CD4-positive, alpha-beta T cell treated with Interleukin-21 for 1 hour (primary cell): ENCODE results near the gene CHST11.

ENCODE experiments used
- DNase-seq: peaks from one replicate; pipeline ENCODE4 v3.0.0-alpha.2; 2020

The CHST11 gene

DNA sequence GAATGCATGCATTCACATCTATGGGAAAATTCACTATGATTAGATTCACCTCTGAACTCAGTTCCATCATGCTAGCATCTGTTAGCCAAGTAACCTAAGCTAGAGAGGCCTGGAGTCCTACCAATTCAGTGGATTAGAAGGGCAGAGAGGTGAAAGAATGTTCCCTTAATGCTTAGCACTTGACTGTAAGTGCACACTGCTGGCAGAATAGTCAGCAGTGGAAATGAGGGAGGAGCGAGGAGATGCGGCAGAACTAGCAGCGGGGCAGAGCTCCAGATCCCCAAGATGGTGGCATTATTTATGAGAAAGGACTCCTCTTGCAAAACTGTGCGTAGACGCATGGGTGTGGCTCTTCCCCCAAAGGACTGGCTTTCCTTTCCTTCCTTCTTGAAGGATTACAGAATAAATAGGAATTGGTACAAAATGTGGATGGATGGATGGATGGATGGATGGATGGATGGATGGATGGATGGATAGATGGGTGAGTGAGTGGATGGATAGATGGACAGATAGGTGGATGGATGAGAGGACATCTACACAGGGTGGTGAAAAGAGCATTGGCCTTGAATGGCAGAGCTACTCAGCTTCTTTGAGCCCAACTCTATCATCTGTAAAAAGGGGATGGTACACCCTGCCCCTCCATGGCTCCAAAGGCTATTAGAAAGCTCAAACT is 227.2 kb downstream of the CHST11 start:
- no peak for DNase-seq

DNA sequence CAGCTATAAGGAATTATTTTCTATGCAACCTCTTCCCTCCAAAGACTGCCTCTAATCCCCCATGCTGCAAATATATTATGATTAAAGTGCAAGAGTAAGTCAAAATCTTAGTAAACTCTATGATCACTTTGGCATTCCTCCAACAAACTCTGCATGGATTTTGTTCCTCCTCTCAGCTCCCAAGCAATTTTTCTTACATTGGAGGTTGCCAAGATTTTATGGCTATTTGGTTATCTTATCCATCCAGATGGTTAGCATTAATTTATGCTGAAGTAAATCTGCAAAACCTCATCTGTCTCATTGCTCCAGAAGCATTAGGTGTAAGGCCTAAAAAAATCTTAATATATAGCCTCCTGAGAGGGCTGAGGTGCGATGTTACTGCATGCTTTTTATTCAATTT is 228.1 kb downstream of the CHST11 start:
- no peak for DNase-seq

DNA sequence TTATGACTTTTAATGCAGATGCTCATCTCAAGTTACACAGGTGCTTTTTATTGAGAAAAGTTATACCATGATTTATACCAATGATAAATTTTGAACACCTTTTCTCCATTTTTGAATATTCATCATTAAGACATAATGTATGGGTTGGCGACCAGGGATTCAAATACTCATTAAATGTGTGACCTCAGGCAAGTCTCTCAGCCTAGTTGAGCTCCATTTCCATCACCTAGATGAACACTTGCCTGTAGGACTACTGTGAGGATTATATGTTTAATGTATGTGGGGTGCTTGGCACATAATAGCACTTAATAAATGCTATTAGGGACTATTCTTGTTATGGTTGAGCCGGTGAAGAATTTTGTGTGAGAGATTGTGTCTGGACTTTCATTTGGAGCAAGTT is 228.6 kb downstream of the CHST11 start:
- no peak for DNase-seq

GRCh38 chr12:104686196-104686595 is 229.4 kb downstream of the CHST11 start:
- no peak for DNase-seq

DNA sequence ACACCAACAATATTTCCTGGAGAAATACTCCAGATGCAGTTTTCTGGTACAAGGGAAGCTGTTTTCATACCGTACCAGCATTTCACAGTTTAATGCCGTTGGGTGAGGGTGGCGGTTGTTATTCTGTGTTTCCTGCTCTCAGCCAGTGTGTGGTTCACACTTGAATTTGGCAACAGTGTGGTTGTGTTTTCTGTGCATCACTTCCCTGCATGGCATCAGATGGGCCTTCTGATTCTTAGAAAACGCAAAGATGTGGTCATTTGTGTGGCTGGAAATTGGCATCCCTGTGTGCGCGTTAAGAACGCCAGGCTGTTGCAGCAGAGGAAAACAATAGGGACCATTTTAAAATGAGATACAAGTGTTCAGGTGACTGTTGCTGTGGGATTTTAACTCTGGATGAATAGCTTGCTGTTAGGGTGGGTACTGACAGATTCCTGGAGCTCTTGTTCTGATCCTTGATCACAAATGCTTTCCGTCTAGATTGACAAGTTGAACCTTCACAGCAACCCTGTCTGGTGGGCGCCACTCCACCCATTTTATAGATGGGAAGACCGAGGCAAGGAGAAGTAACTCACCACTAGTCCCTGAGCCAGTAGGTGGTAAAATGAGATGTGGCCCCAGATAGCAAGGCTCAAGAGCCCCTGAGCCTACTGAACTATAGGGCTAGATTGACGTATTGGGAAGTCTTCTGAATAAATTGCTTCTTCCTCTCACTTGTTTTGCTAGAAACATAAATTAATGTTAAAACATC is 231.2 kb downstream of the CHST11 start:
- DNase-seq, result peak; percentile 74

DNA sequence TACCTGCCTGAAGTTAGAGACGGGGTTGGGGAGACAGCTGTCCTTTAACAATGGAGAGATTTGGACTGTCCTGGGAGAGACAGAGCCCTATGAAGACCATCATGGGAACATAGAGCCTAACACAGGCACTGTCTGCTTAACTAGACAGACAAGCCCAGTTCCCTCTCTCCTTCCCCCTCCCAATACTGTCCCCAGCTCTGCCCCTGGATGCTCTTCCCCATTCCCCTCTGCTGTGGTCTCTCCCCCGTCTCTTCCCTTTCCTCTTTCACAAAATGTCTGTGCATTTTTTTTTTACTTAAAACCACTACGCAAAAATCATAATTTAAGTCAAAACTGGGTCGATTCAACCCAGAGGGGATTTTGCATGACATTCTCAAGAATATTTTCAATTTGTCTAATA is 232.9 kb downstream of the CHST11 start:
- no peak for DNase-seq

DNA sequence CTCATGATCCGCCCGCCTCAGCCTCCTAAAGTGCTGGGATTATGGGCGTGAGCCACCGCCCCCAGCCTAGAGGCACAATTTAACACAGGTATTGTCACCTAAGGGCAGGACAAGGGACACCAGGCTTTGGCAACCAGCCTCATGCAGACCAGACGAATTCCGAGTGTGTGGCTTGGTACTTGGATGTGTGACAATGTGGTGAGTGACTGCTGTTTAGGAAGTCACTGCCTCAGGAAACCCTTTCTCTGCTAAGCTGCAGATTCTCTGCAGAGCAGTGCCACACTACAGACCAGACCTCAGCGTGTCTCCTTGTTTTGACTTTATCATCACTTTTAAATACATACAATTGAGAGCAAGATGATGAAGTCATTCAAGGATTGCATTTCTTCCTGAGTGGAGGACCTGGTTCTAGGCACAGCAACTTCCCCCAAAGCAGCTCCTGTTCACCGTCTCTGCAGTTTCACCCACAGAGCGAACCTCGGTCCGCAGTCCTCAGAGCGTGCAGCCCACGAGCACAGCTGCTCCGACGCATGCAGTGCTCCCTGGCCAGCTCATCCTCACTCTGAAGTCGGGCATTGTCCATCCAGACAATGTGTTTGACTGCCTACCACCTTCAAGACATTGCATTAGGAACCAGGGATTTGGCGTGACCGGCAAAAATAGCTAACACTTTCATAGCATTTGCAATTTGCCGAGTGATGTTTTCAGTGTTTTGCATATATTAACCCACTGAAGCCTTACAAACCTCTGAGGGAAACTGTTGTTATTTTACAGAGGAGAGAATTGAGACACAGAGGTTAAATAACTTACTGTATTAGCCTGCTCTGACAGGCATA is 235.2 kb downstream of the CHST11 start:
- no peak for DNase-seq

DNA sequence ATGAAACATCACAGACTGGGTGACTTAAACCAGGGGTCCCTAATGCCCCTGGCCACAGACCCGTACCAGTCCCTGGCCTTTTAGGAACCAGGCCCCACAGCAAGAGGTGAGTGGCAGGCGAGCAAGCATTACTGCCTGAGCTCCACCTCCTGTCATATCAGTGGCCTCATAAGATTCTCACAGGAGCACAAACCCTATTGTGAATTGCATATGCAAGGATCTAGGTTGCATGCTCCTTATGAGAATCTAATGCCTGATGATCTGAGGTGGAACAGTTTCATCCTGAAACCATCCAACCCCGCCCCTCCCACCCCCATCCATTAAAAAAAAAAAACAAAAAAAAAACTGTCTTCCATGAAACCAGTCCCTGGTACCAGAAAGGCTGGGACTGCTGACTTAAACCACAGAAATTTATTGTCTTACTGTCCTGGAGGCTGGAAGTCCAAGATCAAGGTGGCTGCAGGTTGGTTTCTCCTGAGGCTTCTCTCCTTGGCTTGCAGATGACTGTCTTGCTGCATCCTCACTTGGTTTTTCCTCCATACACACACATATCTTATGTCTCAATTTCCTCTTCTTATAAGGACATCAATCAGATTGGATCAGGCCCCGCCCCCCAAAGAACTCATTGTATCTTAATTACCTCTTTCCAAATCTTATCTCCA is 235.9 kb downstream of the CHST11 start:
- no peak for DNase-seq

- no peak for DNase-seq
Measured at GRCh38 chr12:104693493-104693892, 236.7 kb downstream of the CHST11 start.

GRCh38 chr12:104694161-104694560 is 237.4 kb downstream of the CHST11 start:
- DNase-seq, result no peak

GRCh38 chr12:104694711-104695110 is 238.0 kb downstream of the CHST11 start:
- no peak for DNase-seq

GRCh38 chr12:104695453-104696148 is 238.9 kb downstream of the CHST11 start:
- DNase-seq, result peak; percentile 83

DNA sequence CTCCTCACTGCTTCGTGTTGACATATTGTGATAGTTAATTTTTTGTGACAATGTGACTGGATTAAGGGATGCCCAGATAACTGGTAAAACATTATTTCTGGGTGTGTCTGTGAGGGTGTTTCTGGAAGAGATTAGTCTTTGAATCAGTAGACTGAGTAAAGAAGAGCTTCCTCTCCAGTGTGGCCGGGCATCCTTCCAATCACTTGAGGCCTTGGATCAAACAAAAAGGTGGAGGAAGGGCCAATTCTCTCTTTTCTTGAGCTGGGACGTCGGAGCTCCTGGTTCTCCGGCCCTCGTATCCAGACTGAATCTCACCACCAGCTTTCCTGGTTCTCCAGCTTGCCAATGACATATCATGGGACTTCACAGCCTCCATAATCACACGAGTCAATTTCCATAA is 240.4 kb downstream of the CHST11 start:
- no peak for DNase-seq

- DNase-seq, result no peak
Measured at GRCh38 chr12:104698871-104699270, 242.1 kb downstream of the CHST11 start.

- no peak for DNase-seq
Measured at GRCh38 chr12:104699489-104700190, 242.9 kb downstream of the CHST11 start.

DNA sequence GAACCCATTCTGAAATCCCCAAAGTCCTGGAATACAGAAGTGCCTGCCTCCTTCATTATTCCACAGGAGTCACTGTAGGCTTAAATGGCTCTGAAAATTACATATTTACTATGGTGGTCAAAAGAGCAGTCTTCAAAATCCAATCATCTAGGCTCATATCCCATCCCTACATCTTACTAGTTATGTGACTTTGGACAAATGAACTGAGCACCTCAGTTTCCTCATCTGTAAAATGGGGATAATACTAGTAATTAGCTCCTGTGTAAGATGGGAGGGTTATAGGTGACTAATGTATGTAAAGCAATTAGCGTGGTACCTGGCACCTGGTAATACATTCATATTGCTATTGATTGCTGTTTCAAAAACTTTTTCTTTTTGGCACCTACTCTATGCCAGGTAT is 243.6 kb downstream of the CHST11 start:
- DNase-seq, result no peak

DNA sequence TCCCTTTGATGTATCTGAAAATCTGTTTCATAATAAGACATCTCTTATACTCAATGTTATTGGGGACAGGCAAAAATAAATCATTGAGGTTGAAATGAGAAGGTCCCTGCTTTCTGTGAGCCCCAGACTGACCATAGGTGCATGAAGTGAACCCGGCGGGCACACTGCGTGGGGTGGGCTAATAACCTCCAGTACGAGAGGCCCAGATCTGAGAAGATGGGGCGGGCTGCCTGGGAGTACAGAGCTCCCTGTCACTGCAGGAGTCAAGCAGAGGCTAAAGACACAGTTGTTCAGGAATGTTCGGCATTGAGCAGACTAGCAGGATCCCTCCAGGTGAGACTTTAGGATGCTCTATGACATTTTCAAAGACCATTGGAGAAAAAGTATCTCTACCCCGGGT is 244.6 kb downstream of the CHST11 start:
- no peak for DNase-seq

GRCh38 chr12:104701756-104702155 is 245.0 kb downstream of the CHST11 start:
- DNase-seq, result no peak

DNA sequence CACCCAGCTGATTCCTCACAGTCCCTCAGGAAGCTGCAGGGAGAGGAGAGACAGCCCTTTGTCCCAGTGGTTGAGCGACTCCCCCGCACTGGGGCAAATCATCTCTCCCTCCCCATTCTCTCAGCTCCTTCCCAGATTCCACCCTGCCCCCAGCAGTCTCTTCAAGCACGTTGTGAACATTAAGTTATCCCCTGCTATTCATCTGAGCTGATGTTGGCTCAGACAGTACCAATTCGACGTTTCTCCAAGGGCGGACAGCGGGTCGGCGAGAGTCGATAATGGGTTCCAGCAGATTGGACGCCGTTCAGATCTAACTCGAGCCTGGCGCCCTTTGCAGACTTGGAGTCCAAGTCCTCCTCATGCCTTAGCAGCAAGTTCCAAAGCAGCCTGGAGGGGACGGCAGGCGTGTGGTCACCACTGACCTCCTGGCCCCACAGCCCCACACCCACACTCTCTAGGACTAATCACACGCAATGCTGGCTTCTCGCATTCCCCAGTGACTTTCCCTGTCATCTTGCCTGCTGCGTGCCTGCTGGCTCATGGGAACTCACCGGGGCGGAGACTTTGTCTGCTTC is 245.9 kb downstream of the CHST11 start:
- DNase-seq, result no peak

DNA sequence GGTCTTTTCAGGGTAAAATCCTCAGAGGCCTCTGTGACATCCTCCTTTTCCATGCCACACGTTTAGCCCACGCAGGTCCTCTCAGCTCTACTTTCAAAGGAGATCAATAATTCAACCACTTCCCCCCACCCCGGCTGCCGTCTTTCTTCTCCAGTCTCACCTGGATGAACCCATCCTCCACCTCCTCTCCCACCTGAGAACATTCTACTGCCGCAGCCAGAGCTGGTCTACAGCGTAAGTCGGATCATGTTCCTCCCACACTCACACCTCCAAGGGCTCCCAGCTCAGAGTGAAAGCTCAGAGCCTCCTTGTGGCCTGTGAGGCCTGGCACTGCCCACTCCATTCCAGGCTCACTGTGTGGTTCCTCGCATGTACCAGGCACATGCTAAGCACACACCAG is 246.6 kb downstream of the CHST11 start:
- DNase-seq, result no peak

- no peak for DNase-seq
Measured at GRCh38 chr12:104704224-104704779, 247.6 kb downstream of the CHST11 start.
